ENCODE results near the gene SCNN1B. TPM values are rescaled to one million over a fixed set of nuclear protein-coding genes. Genes with fewer than 3 reads are reported as not detected.

The SCNN1B gene
- total RNA-seq, 4 donors from 2014 or later, result 0.66 to 2.7 (median 2.2) TPM

- H3K4me1 ChIP-seq, result no peaks in the 10 kb centered on the region
- WGBS, 2 donors, result 64 to 65% methylated on average over 6 of the region's 6 CpGs
- TF ChIP-seq EP300 (IDR thresholded peaks at IDR 0.05) (no peak), POLR2A (IDR thresholded peaks at IDR 0.05) (no peak), CTCF (IDR thresholded peaks at IDR 0.05) (no peak)
- H3K4me3 ChIP-seq, result no peak overlapping the region
- DNase-seq (ENCODE audit: low spot score in 2 of 2), result no peak
- H3K36me3 ChIP-seq, result no peaks in the 10 kb centered on the region
- no peak overlapping the region for H3K27ac ChIP-seq
- no peaks in the 10 kb centered on the region for H3K27me3 ChIP-seq
- no peaks in the 10 kb centered on the region for H3K9me3 ChIP-seq
Observed at GRCh38 chr16:23280483-23280967, 21.6 kb upstream of the SCNN1B start.

- no peak overlapping the region for H3K27ac ChIP-seq
- no peak overlapping the region for H3K4me3 ChIP-seq
- no peak for TF ChIP-seq EP300 (IDR thresholded peaks at IDR 0.05)
- no peak for TF ChIP-seq POLR2A (IDR thresholded peaks at IDR 0.05)
- no peak for TF ChIP-seq CTCF (IDR thresholded peaks at IDR 0.05)
- 67 to 83% methylated on average over 1 of the region's 1 CpG for WGBS, 2 donors
- H3K4me1 ChIP-seq, result no peaks in the 10 kb centered on the region
- DNase-seq (ENCODE audit: low spot score in 2 of 2), result no peak
- no peaks in the 10 kb centered on the region for H3K36me3 ChIP-seq
- no peaks in the 10 kb centered on the region for H3K9me3 ChIP-seq
- H3K27me3 ChIP-seq, result no peaks in the 10 kb centered on the region
Observed at GRCh38 chr16:23282568-23282967, 19.5 kb upstream of the SCNN1B start.

GRCh38 chr16:23283571-23283970, 18.5 kb upstream of the SCNN1B start:
- no peak for DNase-seq (ENCODE audit: low spot score in 2 of 2)
- no peaks in the 10 kb centered on the region for H3K27me3 ChIP-seq
- H3K27ac ChIP-seq, result no peak overlapping the region
- H3K36me3 ChIP-seq, result no peaks in the 10 kb centered on the region
- no peak overlapping the region for H3K4me3 ChIP-seq
- no peaks in the 10 kb centered on the region for H3K4me1 ChIP-seq
- TF ChIP-seq CTCF (IDR thresholded peaks at IDR 0.05), result no peak
- TF ChIP-seq POLR2A (IDR thresholded peaks at IDR 0.05), result no peak
- no peak for TF ChIP-seq EP300 (IDR thresholded peaks at IDR 0.05)
- H3K9me3 ChIP-seq, result no peaks in the 10 kb centered on the region
- 91 to 93% methylated on average over 2 of the region's 2 CpGs for WGBS, 2 donors

- Histone ChIP-seq H3K27ac (no peak overlapping the region), H3K36me3 (no peaks in the 10 kb centered on the region), H3K27me3 (no peaks in the 10 kb centered on the region), H3K4me3 (no peak overlapping the region), H3K4me1 (no peaks in the 10 kb centered on the region), H3K9me3 (no peaks in the 10 kb centered on the region)
- TF ChIP-seq EP300 (IDR thresholded peaks at IDR 0.05), result no peak
- no peak for TF ChIP-seq POLR2A (IDR thresholded peaks at IDR 0.05)
- no peak for TF ChIP-seq CTCF (IDR thresholded peaks at IDR 0.05)
- DNase-seq (ENCODE audit: low spot score in 2 of 2), result no peak
- WGBS, 2 donors, result 78% methylated on average over 2 of the region's 2 CpGs
Observed at GRCh38 chr16:23284584-23284983, 17.5 kb upstream of the SCNN1B start.

- WGBS, 2 donors, result 63 to 66% methylated on average over 4 of the region's 4 CpGs
- no peaks in the 10 kb centered on the region for H3K4me1 ChIP-seq
- TF ChIP-seq EP300 (IDR thresholded peaks at IDR 0.05) (no peak), POLR2A (IDR thresholded peaks at IDR 0.05) (no peak), CTCF (IDR thresholded peaks at IDR 0.05) (no peak)
- H3K4me3 ChIP-seq, result no peak overlapping the region
- no peaks in the 10 kb centered on the region for H3K36me3 ChIP-seq
- DNase-seq (ENCODE audit: low spot score in 2 of 2), result no peak
- no peaks in the 10 kb centered on the region for H3K9me3 ChIP-seq
- H3K27me3 ChIP-seq, result no peaks in the 10 kb centered on the region
- H3K27ac ChIP-seq, result no peak overlapping the region
Observed at GRCh38 chr16:23286131-23286532, 16.0 kb upstream of the SCNN1B start.

Data from tibial nerve (tissue), 4 donors.